Stimulated activated CD4-positive, alpha-beta T cell treated with anti-CD3 and anti-CD28 coated beads, Interleukin-1b, Interleukin-23, amount 100 ng/mL, for 1 hour (primary cell): Measurements from ENCODE around the gene EIF3C.
"Not testable (repeated sequence)": the region's sequence is repeated elsewhere in the genome, so short reads cannot be mapped to it uniquely, and the experiment has no call there.

Experiments used
- DNase-seq, 2 donors: peaks; one replicate each; pipeline ENCODE4 v3.0.0-alpha.2; 2020; ENCODE audit warnings: low read depth in 2 of 2

Gene EIF3C

GRCh38 chr16:28750469-28751067 lies 39.3 kb downstream of the EIF3C start:
- not testable (repeated sequence) for DNase-seq

DNA sequence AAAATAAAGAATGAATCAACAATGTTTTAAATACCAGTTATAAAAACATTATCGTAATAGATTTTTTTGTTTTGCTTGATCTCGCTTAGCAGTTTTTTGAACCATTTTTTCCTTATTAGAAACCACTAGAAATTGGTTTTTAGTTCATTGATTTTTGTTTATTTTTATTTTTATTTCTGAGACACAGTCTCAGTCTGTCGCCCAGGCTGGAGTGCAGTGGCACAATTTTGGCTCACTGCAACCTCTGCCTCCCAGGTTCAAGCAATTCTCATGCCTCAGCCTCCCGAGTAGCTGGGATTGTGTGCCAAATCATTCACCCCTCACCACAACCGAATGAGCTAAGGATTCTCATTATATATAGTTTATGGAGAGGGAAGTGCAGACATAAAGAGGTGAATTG lies 40.2 kb downstream of the EIF3C start, which contains the start of gene NPIPB9:
Gene NPIPB9 (plus strand): TSS at position 301 of the 400 bp plus-strand sequence.
- not testable (repeated sequence) for DNase-seq

DNA sequence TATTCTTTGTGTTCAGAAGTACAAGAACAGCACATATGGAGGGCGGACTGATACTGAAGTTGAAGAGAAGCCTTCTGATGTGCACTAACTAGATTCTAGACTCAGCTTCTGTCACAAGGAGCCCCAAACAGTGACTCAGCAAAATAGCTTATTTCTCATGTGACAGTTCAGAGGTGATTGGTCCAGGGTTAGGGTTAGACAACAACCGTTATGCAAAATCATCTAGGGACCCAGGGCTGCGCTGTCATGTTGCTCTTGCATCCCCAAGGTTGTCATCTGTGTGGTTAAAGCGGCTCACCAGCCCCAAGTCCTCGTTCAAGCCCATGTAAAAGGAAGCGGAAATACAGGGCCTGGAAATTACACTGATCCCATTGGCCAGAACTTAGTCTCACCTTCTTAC lies 70.4 kb downstream of the EIF3C start:
- DNase-seq: not testable (repeated sequence)

GRCh38 chr16:28782357-28782756 lies 71.1 kb downstream of the EIF3C start:
- not testable (repeated sequence) for DNase-seq
